ENCODE results near the gene AGMO.

Gene AGMO

DNA sequence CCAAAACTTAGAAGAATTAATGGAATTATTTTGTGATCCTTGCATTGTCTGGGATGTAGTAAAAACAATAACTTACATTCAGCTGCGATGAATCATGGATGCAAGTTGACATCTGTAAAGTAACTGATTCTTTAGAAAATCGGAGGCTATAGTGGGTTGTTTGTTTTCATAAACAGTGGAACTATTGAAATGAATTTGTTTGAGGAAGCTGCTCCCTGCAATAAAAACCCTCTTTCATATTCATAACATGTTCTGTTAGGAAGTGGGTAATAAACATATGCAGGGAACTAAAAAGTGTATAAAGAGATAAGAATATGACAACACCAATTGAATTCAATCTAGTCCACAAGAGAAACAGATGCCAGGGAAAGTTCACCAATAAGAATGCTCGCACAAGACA is 53.6 kb downstream of the AGMO start:
- Histone ChIP-seq H3K18ac (ENCODE audit: low read length) (no peak overlapping the region), H3K4me3 (ENCODE audit: low read length in 2 of 2) (no peak overlapping the region), H2BK5ac (ENCODE audit: low read length) (no peak overlapping the region), H3K14ac (ENCODE audit: low read length) (no peak overlapping the region), H2BK120ac (ENCODE audit: low read depth, low read length) (no peak overlapping the region), H2BK15ac (ENCODE audit: low read length) (no peak overlapping the region), H2AFZ (ENCODE audit: low read length) (no peak overlapping the region), H3K9ac (ENCODE audit: low read depth, low read length, poor library complexity) (no peak overlapping the region), H3K4ac (ENCODE audit: low read length) (no peak overlapping the region), H3K9me3 (replicated peaks in 1 of 2; ENCODE audit: control insufficient read depth in 2 of 2, insufficient read depth in 1 of 2, low read depth in 1 of 2, low read length in 2 of 2) (no peaks in the 10 kb centered on the region), H3K36me3 (replicated peaks in 1 of 2; ENCODE audit: control insufficient read depth in 2 of 2, insufficient read depth in 2 of 2, low read length in 2 of 2) (no peaks in the 10 kb centered on the region), H3K23ac (ENCODE audit: low read depth, low read length, poor library complexity) (no peak overlapping the region), H3K27ac (replicated peaks; ENCODE audit: low read length) (no peak overlapping the region), H3K27me3 (ENCODE audit: control insufficient read depth in 3 of 3, insufficient read depth in 3 of 3, low read depth in 1 of 3, low read length in 3 of 3) (no peaks in the 10 kb centered on the region), H2BK12ac (ENCODE audit: low read length) (no peak overlapping the region), H4K91ac (ENCODE audit: low read depth, low read length, poor library complexity) (no peak overlapping the region), H3K79me1 (ENCODE audit: low read depth, low read length) (no peaks in the 10 kb centered on the region), H2AK5ac (ENCODE audit: low read depth, low read length) (no peak overlapping the region), H3K4me1 (ENCODE audit: control insufficient read depth in 2 of 2, insufficient read depth in 1 of 2, low read depth in 1 of 2, low read length in 2 of 2) (no peaks in the 10 kb centered on the region), H4K8ac (ENCODE audit: low read depth, low read length) (no peak overlapping the region), H3K4me2 (ENCODE audit: insufficient read depth, low read length, poor library complexity, severe bottlenecking) (no peak overlapping the region)
- no CpG with 5 or more reads among the region's 3 CpGs for WGBS, 2 donors (ENCODE audit: extremely low coverage in 2 of 2, insufficient read length in 2 of 2, insufficient replicate concordance in 1 of 2)
- no peak for DNase-seq (ENCODE audit: low spot score)

DNA sequence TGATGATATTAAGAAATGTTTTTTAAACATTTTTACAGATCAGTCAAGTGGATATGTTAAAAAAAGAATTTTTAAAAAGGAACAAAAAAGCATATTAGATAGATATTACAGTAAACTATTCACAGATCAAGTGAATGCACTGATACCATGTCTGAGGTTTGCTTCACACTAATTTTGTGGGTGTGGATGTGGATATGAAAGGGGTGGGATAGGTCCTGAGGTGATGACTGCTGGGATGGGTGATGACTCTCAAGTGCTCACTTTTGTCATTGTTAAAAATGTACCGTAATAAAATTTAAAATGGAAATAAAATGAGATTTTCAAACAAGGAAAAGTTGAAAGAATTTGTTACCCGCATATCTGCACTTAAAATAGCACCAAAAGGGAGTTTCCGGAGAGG is 54.1 kb downstream of the AGMO start:
- Histone ChIP-seq H3K4me3 (ENCODE audit: low read length in 2 of 2) (no peak overlapping the region), H3K9me3 (replicated peaks in 1 of 2; ENCODE audit: control insufficient read depth in 2 of 2, insufficient read depth in 1 of 2, low read depth in 1 of 2, low read length in 2 of 2) (no peaks in the 10 kb centered on the region), H3K4ac (ENCODE audit: low read length) (no peak overlapping the region), H2BK12ac (ENCODE audit: low read length) (no peak overlapping the region), H3K27ac (replicated peaks; ENCODE audit: low read length) (no peak overlapping the region), H3K27me3 (ENCODE audit: control insufficient read depth in 3 of 3, insufficient read depth in 3 of 3, low read depth in 1 of 3, low read length in 3 of 3) (no peaks in the 10 kb centered on the region), H2BK5ac (ENCODE audit: low read length) (no peak overlapping the region), H3K14ac (ENCODE audit: low read length) (no peak overlapping the region), H4K91ac (ENCODE audit: low read depth, low read length, poor library complexity) (no peak overlapping the region), H2AFZ (ENCODE audit: low read length) (no peak overlapping the region), H3K4me1 (ENCODE audit: control insufficient read depth in 2 of 2, insufficient read depth in 1 of 2, low read depth in 1 of 2, low read length in 2 of 2) (no peaks in the 10 kb centered on the region), H3K18ac (ENCODE audit: low read length) (no peak overlapping the region), H3K23ac (ENCODE audit: low read depth, low read length, poor library complexity) (no peak overlapping the region), H3K4me2 (ENCODE audit: insufficient read depth, low read length, poor library complexity, severe bottlenecking) (no peak overlapping the region), H4K8ac (ENCODE audit: low read depth, low read length) (no peak overlapping the region), H2BK120ac (ENCODE audit: low read depth, low read length) (no peak overlapping the region), H3K79me1 (ENCODE audit: low read depth, low read length) (no peaks in the 10 kb centered on the region), H2AK5ac (ENCODE audit: low read depth, low read length) (no peak overlapping the region), H2BK15ac (ENCODE audit: low read length) (no peak overlapping the region), H3K9ac (ENCODE audit: low read depth, low read length, poor library complexity) (no peak overlapping the region), H3K36me3 (replicated peaks in 1 of 2; ENCODE audit: control insufficient read depth in 2 of 2, insufficient read depth in 2 of 2, low read length in 2 of 2) (no peaks in the 10 kb centered on the region)
- no CpG with 5 or more reads among the region's 3 CpGs for WGBS, 2 donors (ENCODE audit: extremely low coverage in 2 of 2, insufficient read length in 2 of 2, insufficient replicate concordance in 1 of 2)
- DNase-seq (ENCODE audit: low spot score), result no peak

DNA sequence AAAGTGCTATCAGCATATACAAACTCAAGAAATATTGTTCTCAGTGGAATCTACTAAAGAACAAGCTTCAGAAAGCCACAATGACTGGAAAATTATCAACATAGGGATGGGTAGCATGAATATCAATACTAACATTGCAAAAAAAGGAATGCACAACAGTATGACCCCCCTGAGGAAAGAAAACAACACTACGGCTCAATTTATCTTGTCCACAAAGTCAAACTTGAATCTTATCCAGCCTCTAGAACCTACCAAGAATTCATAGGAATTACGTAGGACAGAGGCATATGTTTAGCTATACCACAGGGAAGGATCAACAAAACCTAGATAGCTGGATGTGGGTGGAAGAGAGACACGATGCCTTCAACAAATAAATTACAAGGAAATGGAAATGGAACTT is 54.6 kb downstream of the AGMO start:
- no peak for DNase-seq (ENCODE audit: low spot score)
- Histone ChIP-seq H3K79me1 (ENCODE audit: low read depth, low read length) (no peaks in the 10 kb centered on the region), H3K4me3 (ENCODE audit: low read length in 2 of 2) (no peak overlapping the region), H3K4ac (ENCODE audit: low read length) (no peak overlapping the region), H3K9ac (ENCODE audit: low read depth, low read length, poor library complexity) (no peak overlapping the region), H2BK12ac (ENCODE audit: low read length) (no peak overlapping the region), H2BK15ac (ENCODE audit: low read length) (no peak overlapping the region), H3K9me3 (replicated peaks in 1 of 2; ENCODE audit: control insufficient read depth in 2 of 2, insufficient read depth in 1 of 2, low read depth in 1 of 2, low read length in 2 of 2) (no peaks in the 10 kb centered on the region), H2AK5ac (ENCODE audit: low read depth, low read length) (no peak overlapping the region), H4K91ac (ENCODE audit: low read depth, low read length, poor library complexity) (no peak overlapping the region), H4K8ac (ENCODE audit: low read depth, low read length) (no peak overlapping the region), H3K18ac (ENCODE audit: low read length) (no peak overlapping the region), H3K4me2 (ENCODE audit: insufficient read depth, low read length, poor library complexity, severe bottlenecking) (no peak overlapping the region), H3K14ac (ENCODE audit: low read length) (no peak overlapping the region), H3K27ac (replicated peaks; ENCODE audit: low read length) (no peak overlapping the region), H2AFZ (ENCODE audit: low read length) (no peak overlapping the region), H3K27me3 (ENCODE audit: control insufficient read depth in 3 of 3, insufficient read depth in 3 of 3, low read depth in 1 of 3, low read length in 3 of 3) (no peaks in the 10 kb centered on the region), H2BK5ac (ENCODE audit: low read length) (no peak overlapping the region), H2BK120ac (ENCODE audit: low read depth, low read length) (no peak overlapping the region), H3K23ac (ENCODE audit: low read depth, low read length, poor library complexity) (no peak overlapping the region), H3K36me3 (replicated peaks in 1 of 2; ENCODE audit: control insufficient read depth in 2 of 2, insufficient read depth in 2 of 2, low read length in 2 of 2) (no peaks in the 10 kb centered on the region), H3K4me1 (ENCODE audit: control insufficient read depth in 2 of 2, insufficient read depth in 1 of 2, low read depth in 1 of 2, low read length in 2 of 2) (no peaks in the 10 kb centered on the region)
- WGBS, 2 donors (ENCODE audit: extremely low coverage in 2 of 2, insufficient read length in 2 of 2, insufficient replicate concordance in 1 of 2), result no CpG with 5 or more reads among the region's 3 CpGs

DNA sequence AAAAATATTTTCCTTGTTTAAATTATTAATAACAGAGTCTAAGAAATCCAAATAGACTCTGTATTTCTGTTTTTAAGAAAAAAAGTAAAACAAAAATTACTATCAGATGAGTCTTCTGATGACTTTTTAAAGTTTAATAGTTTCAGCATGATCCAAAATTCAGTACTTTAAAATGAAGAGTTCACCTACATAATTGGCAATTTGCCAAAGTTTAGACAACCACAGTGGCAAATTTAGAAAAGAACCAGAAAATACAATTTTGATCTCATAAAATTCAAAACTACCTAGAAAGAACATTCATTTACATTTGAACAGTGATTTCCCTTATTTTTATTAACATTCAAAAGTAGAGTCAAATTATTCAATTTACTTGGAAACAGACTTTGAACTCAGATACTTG is 56.1 kb downstream of the AGMO start:
- Histone ChIP-seq H4K91ac (ENCODE audit: low read depth, low read length, poor library complexity) (no peak overlapping the region), H3K23ac (ENCODE audit: low read depth, low read length, poor library complexity) (no peak overlapping the region), H3K4me1 (ENCODE audit: control insufficient read depth in 2 of 2, insufficient read depth in 1 of 2, low read depth in 1 of 2, low read length in 2 of 2) (no peaks in the 10 kb centered on the region), H3K9ac (ENCODE audit: low read depth, low read length, poor library complexity) (no peak overlapping the region), H3K18ac (ENCODE audit: low read length) (no peak overlapping the region), H3K36me3 (replicated peaks in 1 of 2; ENCODE audit: control insufficient read depth in 2 of 2, insufficient read depth in 2 of 2, low read length in 2 of 2) (no peaks in the 10 kb centered on the region), H3K27me3 (ENCODE audit: control insufficient read depth in 3 of 3, insufficient read depth in 3 of 3, low read depth in 1 of 3, low read length in 3 of 3) (no peaks in the 10 kb centered on the region), H2BK5ac (ENCODE audit: low read length) (no peak overlapping the region), H2AK5ac (ENCODE audit: low read depth, low read length) (no peak overlapping the region), H2BK120ac (ENCODE audit: low read depth, low read length) (no peak overlapping the region), H3K9me3 (replicated peaks in 1 of 2; ENCODE audit: control insufficient read depth in 2 of 2, insufficient read depth in 1 of 2, low read depth in 1 of 2, low read length in 2 of 2) (no peaks in the 10 kb centered on the region), H2BK15ac (ENCODE audit: low read length) (no peak overlapping the region), H2AFZ (ENCODE audit: low read length) (no peak overlapping the region), H3K4me3 (ENCODE audit: low read length in 2 of 2) (no peak overlapping the region), H2BK12ac (ENCODE audit: low read length) (no peak overlapping the region), H3K14ac (ENCODE audit: low read length) (no peak overlapping the region), H3K27ac (replicated peaks; ENCODE audit: low read length) (no peak overlapping the region), H3K4me2 (ENCODE audit: insufficient read depth, low read length, poor library complexity, severe bottlenecking) (no peak overlapping the region), H3K79me1 (ENCODE audit: low read depth, low read length) (no peaks in the 10 kb centered on the region), H3K4ac (ENCODE audit: low read length) (no peak overlapping the region), H4K8ac (ENCODE audit: low read depth, low read length) (no peak overlapping the region)
- DNase-seq (ENCODE audit: low spot score), result no peak
